WERI-Rb-1 (cell line): ENCODE results near the gene EFCAB12.
A peak's percentile ranks its signal among the peaks of the same experiment; 100 is the strongest.
"Not testable (repeated sequence)": the region's sequence is repeated elsewhere in the genome, so short reads cannot be mapped to it uniquely, and the experiment has no call there.

Experiments
- DNase-seq: peaks from one replicate; pipeline ENCODE4 v3.0.0-alpha.2; 2020
- H3K27ac ChIP-seq: fragments of 250-450 bp; sonication (Bioruptor Pico); 2 replicates; pipeline ENCODE4 v1.5.1; 2020; ENCODE audit warnings: mild to moderate bottlenecking, moderate library complexity
- H3K27me3 ChIP-seq: fragments of 250-450 bp; sonication (Bioruptor Pico); 2 replicates; pipeline ENCODE4 v1.5.1; 2021; ENCODE audit warnings: mild to moderate bottlenecking, low read depth, moderate library complexity; ENCODE audit not compliant: insufficient read depth, severe bottlenecking
- H3K36me3 ChIP-seq: fragments of 250-450 bp; sonication (Bioruptor Pico); 2 replicates; pipeline ENCODE4 v1.5.1; 2020; ENCODE audit warnings: mild to moderate bottlenecking, moderate library complexity
- H3K4me3 ChIP-seq: 2 replicates; pipeline ENCODE4 v1.5.1; 2011; ENCODE audit warnings: low read depth, mild to moderate bottlenecking, control low read depth, low read length
- H3K9me3 ChIP-seq: fragments of 250-450 bp; sonication (Bioruptor Pico); 2 replicates; pipeline ENCODE4 v1.5.1; 2021; ENCODE audit warnings: mild to moderate bottlenecking, moderate library complexity; ENCODE audit not compliant: severe bottlenecking
- TF ChIP-seq, protein P1 (sequence below): IDR thresholded peaks from 2 replicates; pipeline ENCODE4 v1.5.1; 2011; ENCODE audit warnings: low read depth, mild to moderate bottlenecking, control low read depth, inconsistent platforms, low read length

Gene EFCAB12

DNA sequence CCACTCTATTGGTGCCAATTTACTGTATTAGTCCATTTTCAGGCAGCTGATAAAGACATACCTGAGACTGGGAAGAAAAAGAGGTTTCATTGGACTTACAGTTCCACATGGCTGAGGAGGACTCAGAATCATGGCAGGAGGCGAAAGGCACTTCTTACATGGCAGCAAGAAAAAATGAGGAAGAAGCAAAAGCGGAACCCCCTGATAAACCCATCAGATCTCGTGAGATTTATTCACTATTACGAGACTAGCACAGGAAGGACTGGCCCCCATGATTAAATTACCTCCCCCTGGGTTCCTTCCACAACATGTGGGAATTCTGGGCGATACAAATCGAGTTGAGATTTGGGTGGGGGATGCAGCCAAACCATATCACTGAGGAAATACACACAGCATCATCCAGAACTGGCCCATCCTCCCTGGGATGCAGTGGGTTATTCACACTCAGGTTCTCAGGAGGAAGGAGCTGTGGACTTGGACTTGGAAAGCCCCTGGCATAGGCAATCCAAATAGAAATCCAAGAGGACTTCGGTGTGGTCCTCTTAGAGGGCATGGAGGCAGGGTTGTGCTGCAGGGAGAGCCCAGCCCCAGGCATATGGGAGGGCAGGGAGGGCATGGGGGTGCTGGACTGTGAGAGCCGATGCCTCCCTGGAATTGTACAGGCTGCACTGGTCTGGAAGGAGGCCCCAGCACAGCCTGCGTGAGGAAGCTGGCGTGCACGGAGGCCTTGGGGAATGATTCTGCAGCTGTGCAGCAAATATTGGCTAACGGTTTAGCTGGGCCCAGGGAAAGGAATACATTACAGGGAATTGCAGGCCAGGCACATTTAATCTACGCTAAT lies 62.9 kb downstream of the EFCAB12 start:
- Histone ChIP-seq H3K27ac (no peak overlapping the region), H3K9me3 (peaks cover 5% of the 10 kb centered on the region), H3K4me3 (no peak overlapping the region)

GRCh38 chr3:129364811-129365210 lies 63.6 kb downstream of the EFCAB12 start:
- not testable (repeated sequence) for H3K36me3 ChIP-seq, H3K9me3 ChIP-seq, DNase-seq, H3K27me3 ChIP-seq, H3K4me3 ChIP-seq, H3K27ac ChIP-seq

More for the DNA sequence above, 62.9 kb downstream of the EFCAB12 start:
- TF ChIP-seq, protein P1, sequence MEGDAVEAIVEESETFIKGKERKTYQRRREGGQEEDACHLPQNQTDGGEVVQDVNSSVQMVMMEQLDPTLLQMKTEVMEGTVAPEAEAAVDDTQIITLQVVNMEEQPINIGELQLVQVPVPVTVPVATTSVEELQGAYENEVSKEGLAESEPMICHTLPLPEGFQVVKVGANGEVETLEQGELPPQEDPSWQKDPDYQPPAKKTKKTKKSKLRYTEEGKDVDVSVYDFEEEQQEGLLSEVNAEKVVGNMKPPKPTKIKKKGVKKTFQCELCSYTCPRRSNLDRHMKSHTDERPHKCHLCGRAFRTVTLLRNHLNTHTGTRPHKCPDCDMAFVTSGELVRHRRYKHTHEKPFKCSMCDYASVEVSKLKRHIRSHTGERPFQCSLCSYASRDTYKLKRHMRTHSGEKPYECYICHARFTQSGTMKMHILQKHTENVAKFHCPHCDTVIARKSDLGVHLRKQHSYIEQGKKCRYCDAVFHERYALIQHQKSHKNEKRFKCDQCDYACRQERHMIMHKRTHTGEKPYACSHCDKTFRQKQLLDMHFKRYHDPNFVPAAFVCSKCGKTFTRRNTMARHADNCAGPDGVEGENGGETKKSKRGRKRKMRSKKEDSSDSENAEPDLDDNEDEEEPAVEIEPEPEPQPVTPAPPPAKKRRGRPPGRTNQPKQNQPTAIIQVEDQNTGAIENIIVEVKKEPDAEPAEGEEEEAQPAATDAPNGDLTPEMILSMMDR = no peak
- Histone ChIP-seq H3K36me3 (no peaks in the 10 kb centered on the region), H3K27me3 (no peaks in the 10 kb centered on the region)
- no peak for DNase-seq

GRCh38 chr3:129363356-129363755 lies 65.1 kb downstream of the EFCAB12 start:
- H3K9me3 ChIP-seq, H3K27ac ChIP-seq, H3K4me3 ChIP-seq, DNase-seq, H3K36me3 ChIP-seq, H3K27me3 ChIP-seq: not testable (repeated sequence)

- H3K27ac ChIP-seq = peak overlapping the region; percentile 84
Measured at GRCh38 chr3:129360705-129361460, 67.6 kb downstream of the EFCAB12 start.

DNA sequence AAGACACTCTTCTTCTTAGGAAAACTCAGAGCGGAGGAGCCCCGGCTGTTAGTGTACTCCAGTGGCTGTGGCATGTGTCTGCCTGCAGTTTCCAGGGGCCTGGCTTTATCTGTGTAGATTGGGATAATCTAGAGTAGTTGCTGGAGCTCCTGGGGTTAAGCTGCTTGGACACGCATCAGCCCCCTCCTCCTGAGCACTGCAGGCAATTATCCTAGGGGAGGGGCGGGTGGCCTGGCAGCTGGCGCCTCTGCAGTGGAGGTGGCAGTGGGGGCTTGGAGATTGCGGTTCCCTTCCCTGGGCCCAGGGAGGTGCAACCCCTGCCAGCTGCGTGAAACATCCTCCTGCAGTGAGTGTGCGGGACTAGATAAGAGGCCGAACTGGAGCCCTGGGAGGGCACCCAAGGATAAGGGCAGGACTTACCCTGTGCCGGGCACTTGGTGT lies 68.2 kb downstream of the EFCAB12 start:
- peak; percentile 94 for DNase-seq
- H3K27ac ChIP-seq = peak overlapping the region; percentile 84
- H3K27me3 ChIP-seq = no peaks in the 10 kb centered on the region
- peaks cover 5% of the 10 kb centered on the region for H3K9me3 ChIP-seq
- no peaks in the 10 kb centered on the region for H3K36me3 ChIP-seq
- H3K4me3 ChIP-seq = peak overlapping the region; percentile 25
- TF ChIP-seq, protein P1 = no peak

More at GRCh38 chr3:129360705-129361460, 67.6 kb downstream of the EFCAB12 start:
- TF ChIP-seq, protein P1 = peak; percentile 32; the same call in 1 of the 2 replicates
- peaks cover 5% of the 10 kb centered on the region for H3K9me3 ChIP-seq
- no peaks in the 10 kb centered on the region for H3K36me3 ChIP-seq
- peak; percentile 78 for DNase-seq
- H3K27me3 ChIP-seq = no peaks in the 10 kb centered on the region
- peak overlapping the region; percentile 25 for H3K4me3 ChIP-seq

DNA sequence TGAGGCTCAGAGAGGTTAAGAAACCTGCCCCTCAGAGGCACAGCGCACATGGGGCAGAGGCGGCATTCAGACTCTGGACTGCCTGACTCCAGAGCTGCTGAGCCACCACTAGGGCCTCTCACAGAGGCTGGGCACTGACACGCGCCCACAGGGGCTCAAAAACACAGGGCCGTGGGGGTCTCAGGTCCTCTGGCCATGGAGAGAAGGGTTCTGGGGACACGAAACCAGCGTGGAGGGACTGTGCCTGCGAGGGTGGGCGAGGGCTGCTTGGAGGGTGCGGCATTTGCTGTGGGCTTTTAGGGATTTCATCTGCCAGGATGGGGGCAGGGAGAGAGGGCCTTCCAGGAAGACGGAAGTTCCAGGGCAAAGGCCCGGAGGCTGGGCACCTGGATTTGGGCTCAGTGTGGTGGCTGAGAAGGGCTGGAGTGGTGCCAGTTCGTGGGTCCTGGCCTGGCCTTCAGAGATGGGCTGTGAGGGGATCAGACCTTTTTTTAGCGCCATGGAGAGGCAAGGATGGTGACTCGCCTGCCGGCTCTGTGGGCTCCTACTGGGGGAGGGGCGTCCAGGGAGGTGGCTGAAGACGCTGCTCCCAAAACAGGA lies 69.6 kb downstream of the EFCAB12 start:
- TF ChIP-seq, protein P1 = no peak
- Histone ChIP-seq H3K4me3 (no peak overlapping the region), H3K9me3 (no peaks in the 10 kb centered on the region), H3K27ac (peak overlapping the region; percentile 40; the same call in 1 of the 2 replicates), H3K27me3 (no peaks in the 10 kb centered on the region), H3K36me3 (no peaks in the 10 kb centered on the region)
- peak; percentile 35 for DNase-seq
